Ovary (tissue), 3 donors: ENCODE measurements around the gene ABTB2.

Experiments
- EP300 ChIP-seq: sonication (generic); formaldehyde crosslinking; IDR thresholded peaks from one replicate; pipeline ENCODE4 v1.6.1; 2017; ENCODE audit warnings: antibody characterized with exemption
- TF ChIP-seq, protein P1 (sequence below), 3 donors: fragments of 450-650 bp in 2 of 3; fragments of 200-600 bp in 1 of 3; IDR thresholded peaks; one replicate each; pipeline versions ENCODE4 v1.5.1 to v1.8.0; 2016 to 2022; ENCODE audit warnings: antibody characterized with exemption in 3 of 3, mild to moderate bottlenecking in 1 of 3
- donor health status: DM: no; HTN: no; CAD: no.

DNA sequence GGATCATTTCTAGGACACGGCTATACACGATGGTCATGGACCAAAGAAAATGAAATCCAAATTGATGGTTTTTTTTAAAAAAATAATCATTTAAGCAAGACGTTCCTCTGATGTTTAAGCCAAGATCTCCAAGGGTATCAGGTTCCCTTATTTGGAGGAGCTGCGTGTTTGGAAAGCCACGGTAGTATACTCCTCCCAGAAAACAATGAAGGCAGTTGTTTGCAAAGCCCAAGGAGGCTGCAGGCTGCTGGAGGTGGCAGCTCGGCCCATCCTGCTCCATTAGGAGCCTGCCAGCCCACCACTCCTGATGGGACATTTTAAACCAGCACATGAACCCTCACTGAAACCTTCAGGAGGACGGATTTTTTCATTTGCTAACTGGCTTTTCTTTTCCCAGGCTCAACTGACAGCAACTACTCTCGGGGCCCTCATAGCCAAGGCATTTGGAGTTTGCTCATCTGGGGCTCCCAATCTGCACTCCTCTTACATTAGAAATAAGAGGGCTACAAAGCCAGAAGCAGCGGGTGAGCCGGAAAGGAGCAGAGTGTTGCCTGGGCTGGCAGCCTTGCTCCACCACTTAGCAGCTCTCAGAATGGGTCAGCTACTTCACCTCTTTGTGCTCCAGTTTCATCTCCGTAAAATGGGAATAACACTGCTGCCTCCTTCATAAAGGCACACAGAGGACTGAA, 58.4 kb downstream of the ABTB2 start:
- no peak for TF ChIP-seq EP300
- TF ChIP-seq, protein P1, sequence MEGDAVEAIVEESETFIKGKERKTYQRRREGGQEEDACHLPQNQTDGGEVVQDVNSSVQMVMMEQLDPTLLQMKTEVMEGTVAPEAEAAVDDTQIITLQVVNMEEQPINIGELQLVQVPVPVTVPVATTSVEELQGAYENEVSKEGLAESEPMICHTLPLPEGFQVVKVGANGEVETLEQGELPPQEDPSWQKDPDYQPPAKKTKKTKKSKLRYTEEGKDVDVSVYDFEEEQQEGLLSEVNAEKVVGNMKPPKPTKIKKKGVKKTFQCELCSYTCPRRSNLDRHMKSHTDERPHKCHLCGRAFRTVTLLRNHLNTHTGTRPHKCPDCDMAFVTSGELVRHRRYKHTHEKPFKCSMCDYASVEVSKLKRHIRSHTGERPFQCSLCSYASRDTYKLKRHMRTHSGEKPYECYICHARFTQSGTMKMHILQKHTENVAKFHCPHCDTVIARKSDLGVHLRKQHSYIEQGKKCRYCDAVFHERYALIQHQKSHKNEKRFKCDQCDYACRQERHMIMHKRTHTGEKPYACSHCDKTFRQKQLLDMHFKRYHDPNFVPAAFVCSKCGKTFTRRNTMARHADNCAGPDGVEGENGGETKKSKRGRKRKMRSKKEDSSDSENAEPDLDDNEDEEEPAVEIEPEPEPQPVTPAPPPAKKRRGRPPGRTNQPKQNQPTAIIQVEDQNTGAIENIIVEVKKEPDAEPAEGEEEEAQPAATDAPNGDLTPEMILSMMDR (IDR thresholded peaks at IDR 0.05): no peak
